Activated CD4-positive, alpha-beta T cell treated with anti-CD3 and anti-CD28 coated beads, Interleukin-2, amount 50 U/mL, for 4 hours (primary cell): ENCODE data around the gene AAK1.
"Not testable (repeated sequence)": the region's sequence is repeated elsewhere in the genome, so short reads cannot be mapped to it uniquely, and the experiment has no call there.

ENCODE experiments used
- DNase-seq, 2 experiments: peaks; one replicate each; pipeline ENCODE4 v3.0.0-alpha.2; 2020

AAK1 gene

DNA sequence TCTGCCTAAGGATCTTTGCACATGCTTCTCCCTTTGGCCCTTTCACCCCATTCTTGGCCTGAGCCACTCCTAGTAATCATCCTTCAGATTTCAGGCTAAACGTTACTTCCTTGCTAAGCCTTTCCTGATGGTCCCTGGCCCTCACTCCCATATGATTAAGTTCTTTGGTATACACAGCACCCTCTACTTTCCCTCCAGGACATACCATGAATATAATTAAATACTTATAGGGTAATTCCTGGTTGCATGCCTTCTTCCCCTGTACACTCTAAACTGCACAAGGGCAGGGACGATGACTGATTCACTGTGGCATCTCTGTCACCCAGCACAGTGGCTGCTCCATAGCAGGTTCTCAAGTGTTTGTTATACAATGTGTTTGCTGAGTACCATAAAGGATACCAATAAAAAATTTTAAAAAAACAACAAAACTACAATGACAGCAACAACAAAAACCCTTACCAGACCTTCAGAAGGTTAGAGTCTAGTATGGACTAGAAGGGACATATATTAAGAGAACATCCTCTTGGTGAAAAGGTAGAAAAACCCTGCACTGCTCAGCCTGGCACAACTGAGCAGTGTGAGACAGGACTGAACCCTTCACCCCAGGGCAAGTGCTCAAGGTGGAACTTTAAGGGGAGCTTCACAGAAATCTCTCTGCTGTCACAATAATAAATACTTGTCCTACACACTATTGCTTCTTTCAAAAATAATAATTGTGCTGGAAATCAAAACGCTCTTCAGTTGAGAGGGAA, 76.2 kb downstream of the AAK1 start:
- no peak for DNase-seq

- DNase-seq, result peak in 1 of 2 experiments; percentile 23
Observed at GRCh38 chr2:69566669-69567068, 76.9 kb downstream of the AAK1 start.

DNA sequence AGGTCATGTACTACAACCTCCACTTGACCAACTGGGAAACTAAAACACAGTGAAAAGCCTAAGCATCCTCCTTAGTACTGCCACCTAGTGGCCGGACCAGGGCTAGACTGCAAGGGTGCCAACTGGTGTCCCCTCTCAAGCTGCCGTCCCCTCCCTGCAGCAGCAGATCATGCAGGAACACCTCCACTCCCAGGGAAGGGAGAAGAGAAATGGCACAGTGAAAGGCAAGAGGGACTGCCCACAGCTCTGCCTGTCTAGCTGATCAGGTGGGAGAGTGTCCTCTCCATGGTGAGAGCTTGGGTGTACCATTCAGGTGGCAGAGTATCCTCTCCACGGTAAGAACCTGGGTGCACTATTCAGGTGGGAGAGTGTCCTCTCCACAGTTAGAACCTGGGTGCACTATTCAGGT, 78.1 kb downstream of the AAK1 start:
- DNase-seq, result peak; percentile 59 to 65

- no peak for DNase-seq
Observed at GRCh38 chr2:69564604-69565003, 78.9 kb downstream of the AAK1 start.

- DNase-seq, result no peak
Observed at GRCh38 chr2:69563021-69563420, 80.5 kb downstream of the AAK1 start.

GRCh38 chr2:69561101-69561500, 82.4 kb downstream of the AAK1 start:
- no peak for DNase-seq

DNA sequence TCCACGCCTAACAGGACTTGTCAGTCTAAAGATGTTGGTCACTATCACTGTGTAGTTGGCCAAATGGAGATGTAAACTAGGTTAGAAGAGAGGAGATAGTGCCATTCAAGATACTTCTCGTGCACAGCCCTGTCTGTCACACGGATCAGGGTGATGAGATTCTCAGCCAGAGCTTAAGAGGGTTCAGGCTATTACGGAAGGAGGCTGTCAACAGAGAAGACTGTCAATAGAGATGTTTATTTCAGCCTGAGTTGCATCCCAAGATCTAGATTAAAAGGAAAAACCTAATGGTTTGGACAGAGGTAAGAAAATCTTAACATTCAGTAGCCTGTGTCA, 83.4 kb downstream of the AAK1 start:
- no peak for DNase-seq

DNA sequence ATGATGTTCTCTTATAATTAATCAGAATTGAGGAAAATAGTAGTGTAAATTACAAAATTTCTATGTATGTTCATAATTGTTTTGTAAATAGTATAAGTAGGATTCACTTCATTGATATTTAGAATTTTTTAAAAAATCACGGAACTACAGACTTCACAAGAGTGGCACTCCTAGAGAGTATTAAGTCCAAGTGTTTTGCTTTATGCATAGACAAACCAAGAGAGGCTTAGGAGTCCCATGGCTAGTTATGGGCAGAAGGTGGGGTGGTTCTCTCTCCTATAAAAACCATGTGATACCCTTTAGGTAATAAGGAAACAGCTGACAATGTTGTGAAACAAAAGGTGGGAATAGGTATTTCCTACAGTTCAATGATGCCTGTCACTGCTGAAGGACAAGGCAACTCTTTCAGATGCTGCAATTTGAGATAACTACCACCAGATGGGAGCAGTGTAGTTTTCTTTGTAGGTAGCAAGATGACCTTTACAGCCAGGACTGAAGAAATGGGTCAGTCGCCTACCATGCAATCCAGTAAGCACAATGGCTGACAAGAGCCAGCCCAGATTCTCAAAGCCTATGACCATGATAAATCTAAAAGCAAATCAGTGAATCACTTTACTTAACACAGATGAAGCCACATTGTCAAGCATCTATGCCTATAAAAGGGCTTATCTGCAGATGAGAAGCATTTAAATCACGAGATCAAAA, 83.9 kb downstream of the AAK1 start:
- no peak for DNase-seq

GRCh38 chr2:69556008-69556407, 87.5 kb downstream of the AAK1 start:
- DNase-seq, result no peak

DNA sequence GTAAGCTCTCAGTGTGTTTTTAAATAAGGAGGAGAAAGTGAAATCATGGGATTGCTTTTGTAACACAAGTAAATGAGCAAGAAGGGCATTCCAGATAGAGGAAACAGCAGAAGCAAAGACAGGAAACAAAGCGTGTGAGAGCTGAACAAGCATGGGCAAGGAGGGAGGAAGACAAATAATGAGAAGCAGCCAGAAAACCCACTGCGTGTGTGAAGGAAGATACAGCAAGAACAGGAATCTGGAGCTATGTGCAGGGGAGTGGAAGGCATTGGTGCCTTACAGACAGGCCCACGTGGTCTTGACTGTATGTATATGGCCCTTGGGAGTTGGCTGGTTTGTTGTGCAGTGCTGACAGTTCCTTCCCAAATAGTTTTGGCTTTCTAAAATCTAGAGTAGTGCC, 88.6 kb downstream of the AAK1 start:
- no peak for DNase-seq

GRCh38 chr2:69554568-69554967, 89.0 kb downstream of the AAK1 start:
- DNase-seq, result no peak

DNA sequence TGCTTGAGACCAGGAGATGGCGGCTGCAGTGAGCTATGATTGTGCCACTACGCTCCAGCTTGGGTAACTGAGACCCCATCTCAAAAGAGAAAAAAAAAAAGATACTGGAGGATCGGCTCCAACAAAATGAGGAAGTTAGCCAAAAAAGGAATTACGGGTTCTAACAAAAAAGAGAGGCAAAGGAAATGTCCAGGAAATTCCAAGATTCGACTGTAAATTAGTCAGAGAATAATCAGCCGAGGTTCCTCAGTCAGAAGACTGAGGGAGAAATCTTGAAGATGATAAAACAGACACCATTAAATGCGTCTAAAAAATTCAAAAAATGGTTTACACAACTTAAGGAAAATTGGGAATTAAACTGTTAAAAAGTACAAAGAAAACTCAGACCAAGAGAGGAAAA, 89.5 kb downstream of the AAK1 start:
- no peak for DNase-seq

GRCh38 chr2:69550511-69550910, 93.0 kb downstream of the AAK1 start:
- not testable (repeated sequence) for DNase-seq

DNA sequence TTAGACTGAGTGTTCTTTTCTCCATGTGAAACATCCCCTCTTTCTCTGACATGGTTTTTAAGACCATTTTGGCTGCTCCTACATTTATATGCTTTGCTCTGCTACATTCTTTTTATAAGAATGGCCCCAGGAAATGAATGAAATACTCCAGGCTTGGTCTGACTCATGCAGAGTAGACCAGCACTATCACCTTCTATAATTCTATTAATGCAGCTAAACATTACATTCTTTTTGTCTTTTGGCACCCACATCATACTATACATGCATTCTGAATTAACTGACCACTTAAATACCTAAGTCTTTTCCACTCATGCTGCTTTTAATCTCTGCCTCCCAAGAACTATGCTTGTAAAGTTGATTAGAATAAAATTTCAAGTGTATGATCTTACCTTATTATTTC, 94.1 kb downstream of the AAK1 start:
- no peak for DNase-seq

GRCh38 chr2:69547984-69548715, 95.4 kb downstream of the AAK1 start:
- DNase-seq, result no peak

GRCh38 chr2:69546646-69547045, 96.9 kb downstream of the AAK1 start:
- no peak for DNase-seq

GRCh38 chr2:69545477-69545932, 98.0 kb downstream of the AAK1 start:
- no peak for DNase-seq

GRCh38 chr2:69544951-69545350, 98.6 kb downstream of the AAK1 start:
- DNase-seq, result no peak

DNA sequence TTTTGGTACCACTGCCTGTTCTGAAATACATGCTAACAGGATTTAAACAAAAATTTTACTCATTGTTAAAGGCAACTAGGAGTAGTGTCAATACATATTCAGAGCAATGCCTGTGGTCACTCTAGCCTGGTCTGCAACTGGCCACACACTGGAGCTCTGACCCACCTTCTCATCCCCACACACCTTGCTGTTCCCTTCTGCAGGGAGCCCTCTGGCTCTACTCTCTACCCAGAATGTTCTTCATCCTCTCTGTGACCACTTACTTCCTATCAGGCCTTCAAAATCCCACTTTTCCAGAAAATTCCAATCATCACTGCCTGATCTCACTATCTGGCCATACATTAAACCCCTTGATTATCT, 104.0 kb downstream of the AAK1 start:
- DNase-seq, result no peak

DNA sequence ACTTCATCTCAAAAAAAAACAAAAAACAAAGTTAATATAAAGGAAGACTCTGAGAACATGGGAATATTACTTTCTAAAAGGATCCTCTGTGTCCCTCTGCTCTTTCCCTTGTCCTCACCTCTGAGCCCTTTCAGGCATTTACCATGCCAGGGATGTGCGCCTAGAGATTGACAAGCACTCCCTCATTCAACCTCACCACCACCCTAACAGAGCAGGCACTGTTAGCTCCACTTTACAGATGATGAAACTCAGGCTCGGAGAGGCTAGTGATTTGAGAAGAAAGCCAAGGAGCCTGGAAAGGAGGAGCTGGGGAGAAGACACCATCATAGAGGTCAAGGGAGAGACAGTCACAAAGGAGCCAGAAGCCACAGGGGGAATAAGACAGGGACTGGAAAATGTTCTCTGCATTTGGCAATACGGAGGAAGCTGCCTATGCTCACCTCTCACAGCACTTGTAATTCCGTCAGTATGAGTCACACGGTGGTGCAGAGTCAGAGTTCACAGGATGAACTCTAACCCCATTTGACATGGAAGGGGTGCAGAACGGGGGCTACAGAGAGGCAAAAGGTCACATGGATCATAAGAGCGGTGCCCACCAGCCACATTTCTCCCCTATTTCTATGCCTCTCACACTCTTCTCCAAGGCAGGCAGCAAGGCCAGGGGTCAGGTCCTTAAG, 104.5 kb downstream of the AAK1 start:
- no peak for DNase-seq

DNA sequence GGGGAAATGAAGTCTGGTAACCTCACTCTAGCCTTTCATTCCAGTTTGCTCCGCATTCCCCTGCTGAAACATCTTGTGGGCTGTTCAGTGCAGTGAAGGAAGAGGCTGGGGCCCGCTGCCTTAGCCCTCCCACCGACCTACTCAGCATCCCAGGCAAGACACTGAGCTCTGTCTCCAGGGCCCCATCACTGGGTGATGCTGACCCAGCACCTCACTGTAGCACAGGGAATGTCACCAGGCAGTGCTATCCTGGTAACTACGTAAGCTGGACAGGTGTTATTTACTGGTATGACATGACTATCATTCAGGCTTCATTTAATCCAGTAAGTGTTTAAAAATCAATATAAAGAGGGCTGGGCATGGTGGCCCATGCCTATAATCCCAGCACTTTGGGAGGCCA, 105.3 kb downstream of the AAK1 start:
- no peak for DNase-seq

GRCh38 chr2:69535817-69536241, 107.7 kb downstream of the AAK1 start:
- no peak for DNase-seq

GRCh38 chr2:69531186-69531585, 112.4 kb downstream of the AAK1 start:
- no peak for DNase-seq
